ENCODE measurements around the gene PPP2R2B. TPM values are rescaled to one million over a fixed set of nuclear protein-coding genes. Genes with fewer than 3 reads are reported as not detected.

Gene PPP2R2B
- total and polyA plus RNA-seq, 2 donors (not counting 1 experiment from before 2014, with no cell fraction given) = 0.67 to 1.5 TPM

GRCh38 chr5:146675636-146676035 is 202.9 kb downstream of the PPP2R2B start:
- DNase-seq (ENCODE audit: low read depth in 2 of 2) = no peak
- Histone ChIP-seq H3K79me2 (ENCODE audit: control insufficient read depth, insufficient read depth, low read length) (no peaks in the 10 kb centered on the region), H3K9me3 (ENCODE audit: control insufficient read depth, insufficient read depth, low read depth, low read length) (no peaks in the 10 kb centered on the region), H4K20me1 (ENCODE audit: control insufficient read depth, extremely low read depth, insufficient read depth, low read length) (no peaks in the 10 kb centered on the region), H3K36me3 (ENCODE audit: control insufficient read depth, insufficient read depth, low read length) (no peaks in the 10 kb centered on the region), H3K27me3 (ENCODE audit: control insufficient read depth, insufficient read depth, low read length) (no peaks in the 10 kb centered on the region), H3K9ac (ENCODE audit: insufficient read depth, low read length) (no peak overlapping the region), H3K4me2 (ENCODE audit: extremely low read depth, insufficient read depth, low read length) (no peak overlapping the region), H3K4me3 (replicated peaks in 1 of 4; ENCODE audit: control extremely low read depth in 1 of 4, insufficient read depth in 1 of 4, low read depth in 3 of 4, low read length in 4 of 4) (no peak overlapping the region), H3K27ac (ENCODE audit: insufficient read depth, low read length) (no peak overlapping the region), H3K4me1 (ENCODE audit: control insufficient read depth, extremely low read depth, insufficient read depth, low read length) (no peaks in the 10 kb centered on the region), H2AFZ (ENCODE audit: low read length) (no peak overlapping the region)
- TF ChIP-seq CTCF (conservative IDR thresholded peaks at IDR 0.05 in 1 of 2, IDR thresholded peaks at IDR 0.05 in 1 of 2; ENCODE audit: low read depth in 1 of 2, low read length in 2 of 2) = no peak
- TF ChIP-seq EZH2 (IDR thresholded peaks at IDR 0.05; ENCODE audit: low read length, missing control alignments) = no peak

DNA sequence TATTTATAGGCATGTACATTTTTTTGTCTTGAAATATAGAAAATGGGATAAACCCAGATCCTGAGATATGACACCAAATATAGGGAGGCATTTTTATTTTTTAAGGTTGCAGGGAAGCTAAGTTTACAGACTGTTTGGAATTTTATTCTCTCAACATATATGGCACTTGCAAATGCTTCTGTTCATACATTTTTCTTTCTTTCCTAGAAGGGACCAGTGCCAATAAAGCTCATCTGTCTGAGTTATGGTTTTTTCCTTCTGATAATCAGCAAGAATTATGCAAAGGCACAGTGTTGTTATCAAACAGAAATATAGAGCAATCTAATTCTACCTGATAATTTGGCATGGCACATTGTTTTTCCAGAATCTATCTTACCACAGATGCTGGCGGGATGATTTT is 205.7 kb downstream of the PPP2R2B start:
- Histone ChIP-seq H3K27ac (ENCODE audit: insufficient read depth, low read length) (no peak overlapping the region), H3K9me3 (ENCODE audit: control insufficient read depth, insufficient read depth, low read depth, low read length) (no peaks in the 10 kb centered on the region), H3K4me3 (replicated peaks in 1 of 4; ENCODE audit: control extremely low read depth in 1 of 4, insufficient read depth in 1 of 4, low read depth in 3 of 4, low read length in 4 of 4) (no peak overlapping the region), H3K4me1 (ENCODE audit: control insufficient read depth, extremely low read depth, insufficient read depth, low read length) (no peaks in the 10 kb centered on the region), H4K20me1 (ENCODE audit: control insufficient read depth, extremely low read depth, insufficient read depth, low read length) (no peaks in the 10 kb centered on the region), H3K9ac (ENCODE audit: insufficient read depth, low read length) (no peak overlapping the region), H3K79me2 (ENCODE audit: control insufficient read depth, insufficient read depth, low read length) (no peaks in the 10 kb centered on the region), H3K4me2 (ENCODE audit: extremely low read depth, insufficient read depth, low read length) (no peak overlapping the region), H2AFZ (ENCODE audit: low read length) (no peak overlapping the region), H3K36me3 (ENCODE audit: control insufficient read depth, insufficient read depth, low read length) (no peaks in the 10 kb centered on the region), H3K27me3 (ENCODE audit: control insufficient read depth, insufficient read depth, low read length) (no peaks in the 10 kb centered on the region)
- TF ChIP-seq EZH2 (IDR thresholded peaks at IDR 0.05; ENCODE audit: low read length, missing control alignments) (no peak), CTCF (conservative IDR thresholded peaks at IDR 0.05 in 1 of 2, IDR thresholded peaks at IDR 0.05 in 1 of 2; ENCODE audit: low read depth in 1 of 2, low read length in 2 of 2) (no peak)
- DNase-seq (ENCODE audit: low read depth in 2 of 2) = no peak

DNA sequence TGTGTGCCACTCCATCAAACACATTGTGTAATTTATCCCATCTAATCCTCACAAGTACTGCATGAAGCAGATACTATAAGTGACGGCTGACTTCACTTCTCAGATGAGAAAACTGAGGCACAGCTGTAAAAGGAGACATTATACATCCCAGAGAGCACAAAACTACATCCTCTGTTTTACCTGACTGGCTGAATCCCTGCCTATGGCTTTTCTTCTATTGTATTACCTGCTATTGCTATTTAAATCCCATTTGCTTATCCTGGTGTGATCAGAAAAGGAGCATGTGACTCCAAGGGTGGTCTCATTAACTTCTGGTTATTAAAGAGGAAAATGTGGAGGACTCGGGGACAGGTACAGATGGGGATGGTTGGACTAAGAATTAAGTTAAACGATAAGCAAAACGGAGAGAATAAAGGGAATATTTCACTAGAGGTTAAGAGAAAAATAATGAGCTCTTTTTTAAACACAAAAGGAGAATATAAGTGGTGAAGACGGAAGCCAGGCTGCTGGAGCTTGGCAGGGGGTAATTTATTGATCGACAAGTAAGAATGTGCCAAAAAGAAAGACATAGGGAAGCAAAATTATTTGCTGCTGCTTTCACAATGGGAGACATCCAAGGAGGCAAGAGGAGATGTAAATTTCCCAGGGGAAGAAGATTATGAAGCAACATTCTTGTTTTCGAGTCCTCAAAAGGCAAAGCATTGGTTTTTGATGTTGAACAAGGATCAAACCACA is 206.8 kb downstream of the PPP2R2B start:
- no peaks in the 10 kb centered on the region for H3K79me2 ChIP-seq (ENCODE audit: control insufficient read depth, insufficient read depth, low read length)
- H3K9me3 ChIP-seq (ENCODE audit: control insufficient read depth, insufficient read depth, low read depth, low read length) = no peaks in the 10 kb centered on the region
- no peak for DNase-seq (ENCODE audit: low read depth in 2 of 2)
- H3K36me3 ChIP-seq (ENCODE audit: control insufficient read depth, insufficient read depth, low read length) = no peaks in the 10 kb centered on the region
- H3K27me3 ChIP-seq (ENCODE audit: control insufficient read depth, insufficient read depth, low read length) = no peaks in the 10 kb centered on the region
- H3K4me2 ChIP-seq (ENCODE audit: extremely low read depth, insufficient read depth, low read length) = no peak overlapping the region
- no peak overlapping the region for H3K4me3 ChIP-seq (replicated peaks in 1 of 4; ENCODE audit: control extremely low read depth in 1 of 4, insufficient read depth in 1 of 4, low read depth in 3 of 4, low read length in 4 of 4)
- no peak for TF ChIP-seq CTCF (conservative IDR thresholded peaks at IDR 0.05 in 1 of 2, IDR thresholded peaks at IDR 0.05 in 1 of 2; ENCODE audit: low read depth in 1 of 2, low read length in 2 of 2)
- TF ChIP-seq EZH2 (IDR thresholded peaks at IDR 0.05; ENCODE audit: low read length, missing control alignments) = no peak
- no peaks in the 10 kb centered on the region for H4K20me1 ChIP-seq (ENCODE audit: control insufficient read depth, extremely low read depth, insufficient read depth, low read length)
- H2AFZ ChIP-seq (ENCODE audit: low read length) = no peak overlapping the region
- H3K4me1 ChIP-seq (ENCODE audit: control insufficient read depth, extremely low read depth, insufficient read depth, low read length) = no peaks in the 10 kb centered on the region
- H3K27ac ChIP-seq (ENCODE audit: insufficient read depth, low read length) = no peak overlapping the region
- H3K9ac ChIP-seq (ENCODE audit: insufficient read depth, low read length) = no peak overlapping the region

All from fibroblast of lung (primary cell).